ENCODE data around the gene NOP16.

The NOP16 gene, protein sequence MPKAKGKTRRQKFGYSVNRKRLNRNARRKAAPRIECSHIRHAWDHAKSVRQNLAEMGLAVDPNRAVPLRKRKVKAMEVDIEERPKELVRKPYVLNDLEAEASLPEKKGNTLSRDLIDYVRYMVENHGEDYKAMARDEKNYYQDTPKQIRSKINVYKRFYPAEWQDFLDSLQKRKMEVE

GRCh38 chr5:176388444-176389134 is at the start of gene NOP16, which contains the start of gene HIGD2A:
Gene NOP16 (minus strand): TSS chr5:176388598. CDS start chr5:176388539, 59 bp downstream.
Gene HIGD2A (plus strand): TSS chr5:176388751. CDS start chr5:176388820, 69 bp downstream.
- peak; percentile 98 for DNase-seq (ENCODE audit: low read depth)
- H3K4me3 ChIP-seq (ENCODE audit: low read length), result peak within 1 kb of the TSS; percentile 97
- TF ChIP-seq, protein P1, sequence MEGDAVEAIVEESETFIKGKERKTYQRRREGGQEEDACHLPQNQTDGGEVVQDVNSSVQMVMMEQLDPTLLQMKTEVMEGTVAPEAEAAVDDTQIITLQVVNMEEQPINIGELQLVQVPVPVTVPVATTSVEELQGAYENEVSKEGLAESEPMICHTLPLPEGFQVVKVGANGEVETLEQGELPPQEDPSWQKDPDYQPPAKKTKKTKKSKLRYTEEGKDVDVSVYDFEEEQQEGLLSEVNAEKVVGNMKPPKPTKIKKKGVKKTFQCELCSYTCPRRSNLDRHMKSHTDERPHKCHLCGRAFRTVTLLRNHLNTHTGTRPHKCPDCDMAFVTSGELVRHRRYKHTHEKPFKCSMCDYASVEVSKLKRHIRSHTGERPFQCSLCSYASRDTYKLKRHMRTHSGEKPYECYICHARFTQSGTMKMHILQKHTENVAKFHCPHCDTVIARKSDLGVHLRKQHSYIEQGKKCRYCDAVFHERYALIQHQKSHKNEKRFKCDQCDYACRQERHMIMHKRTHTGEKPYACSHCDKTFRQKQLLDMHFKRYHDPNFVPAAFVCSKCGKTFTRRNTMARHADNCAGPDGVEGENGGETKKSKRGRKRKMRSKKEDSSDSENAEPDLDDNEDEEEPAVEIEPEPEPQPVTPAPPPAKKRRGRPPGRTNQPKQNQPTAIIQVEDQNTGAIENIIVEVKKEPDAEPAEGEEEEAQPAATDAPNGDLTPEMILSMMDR (conservative IDR thresholded peaks at IDR 0.05; ENCODE audit: low read length), result no peak

DNA sequence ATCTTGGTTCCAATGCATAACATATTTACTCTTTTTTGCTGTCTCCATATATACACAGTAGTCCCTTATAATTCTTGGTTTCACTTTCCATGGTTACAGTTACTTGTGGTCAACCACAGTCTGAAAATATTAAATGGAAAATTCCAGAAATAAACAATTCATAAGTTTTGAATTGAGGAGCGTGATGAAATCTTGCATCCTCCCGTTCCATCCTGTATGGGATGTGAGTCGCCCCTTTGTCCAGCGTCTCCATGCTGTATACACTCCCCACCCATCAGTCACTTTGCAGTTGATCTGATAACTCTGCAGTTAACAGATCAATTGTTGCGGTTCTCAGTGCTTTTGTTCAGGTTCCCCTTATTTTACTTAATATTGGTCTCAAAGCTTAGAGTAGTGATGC is 48.3 kb upstream of the NOP16 start:
- DNase-seq (ENCODE audit: low read depth), result peak; percentile 50
- H3K4me3 ChIP-seq (ENCODE audit: low read length), result no peak overlapping the region
- TF ChIP-seq, protein P1 (conservative IDR thresholded peaks at IDR 0.05; ENCODE audit: low read length), result no peak

DNA sequence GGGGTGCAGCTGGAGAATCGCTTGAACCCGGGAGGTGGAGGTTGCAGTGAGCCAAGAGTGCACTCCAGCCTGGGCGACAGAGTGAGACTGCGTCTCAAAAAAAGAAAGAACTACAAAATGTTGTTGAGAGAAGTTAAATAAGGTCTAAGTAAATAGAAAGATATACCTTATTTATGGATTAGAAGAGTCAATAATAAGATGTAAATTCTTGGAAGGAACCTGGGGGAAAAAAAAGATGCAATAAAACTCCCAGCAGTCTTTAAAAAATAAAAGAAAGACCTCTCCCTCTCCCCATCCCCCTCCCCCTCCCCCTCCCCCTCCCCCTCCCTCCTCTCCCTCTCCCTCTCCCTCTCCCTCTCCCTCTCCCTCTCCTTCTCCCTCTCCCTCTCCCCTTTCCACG is 44.3 kb upstream of the NOP16 start:
- TF ChIP-seq, protein P1 (conservative IDR thresholded peaks at IDR 0.05; ENCODE audit: low read length), result no peak

GRCh38 chr5:176429972-176430371 is 41.6 kb upstream of the NOP16 start:
- TF ChIP-seq, protein P1 (conservative IDR thresholded peaks at IDR 0.05; ENCODE audit: low read length), result peak; percentile 2; the same call in 1 of the 2 replicates
- no peak overlapping the region for H3K4me3 ChIP-seq (ENCODE audit: low read length)
- no peak for DNase-seq (ENCODE audit: low read depth)

More for the DNA sequence above, 44.3 kb upstream of the NOP16 start:
- H3K4me3 ChIP-seq (ENCODE audit: low read length), result no peak overlapping the region
- DNase-seq (ENCODE audit: low read depth), result no peak

DNA sequence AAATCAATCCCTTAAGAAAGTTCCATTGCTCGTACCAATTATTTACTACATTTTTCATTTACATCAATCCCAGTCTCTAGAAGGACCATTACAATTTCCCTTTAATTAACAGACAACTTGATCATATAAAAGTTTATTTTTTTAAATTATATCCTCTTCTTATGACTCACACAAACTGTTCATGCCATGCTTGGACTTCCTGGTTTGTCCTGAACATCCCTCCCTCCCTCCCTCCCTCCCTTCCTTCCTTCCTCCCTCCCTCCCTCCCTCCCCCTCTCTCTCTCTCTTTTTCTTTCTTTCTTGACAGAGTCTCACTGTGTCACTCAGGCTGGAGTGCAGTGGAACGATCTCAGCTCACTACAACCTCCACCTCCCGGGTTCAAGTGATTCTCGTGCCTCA is 39.6 kb upstream of the NOP16 start:
- no peak overlapping the region for H3K4me3 ChIP-seq (ENCODE audit: low read length)
- TF ChIP-seq, protein P1 (conservative IDR thresholded peaks at IDR 0.05; ENCODE audit: low read length), result no peak
- no peak for DNase-seq (ENCODE audit: low read depth)

DNA sequence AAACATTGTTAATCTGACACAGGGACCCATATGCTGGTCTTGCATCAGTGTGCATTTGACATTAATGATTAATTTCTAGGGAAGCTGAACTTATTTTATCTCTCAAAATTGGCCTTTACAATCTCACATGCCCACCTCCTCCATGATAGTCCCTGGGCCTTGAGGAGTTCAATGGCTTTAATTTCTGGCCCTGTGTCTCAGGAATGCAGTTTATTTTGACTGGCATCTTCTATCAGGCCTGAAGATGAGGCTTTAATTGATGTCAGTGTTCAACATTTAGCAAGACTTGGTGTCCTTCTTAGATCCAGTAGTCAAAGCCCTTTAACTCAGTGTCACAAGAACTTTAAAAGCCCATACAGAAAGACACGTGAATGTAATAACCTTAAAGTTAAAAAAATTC is 38.5 kb upstream of the NOP16 start:
- TF ChIP-seq, protein P1 (conservative IDR thresholded peaks at IDR 0.05; ENCODE audit: low read length), result no peak
- H3K4me3 ChIP-seq (ENCODE audit: low read length), result no peak overlapping the region
- no peak for DNase-seq (ENCODE audit: low read depth)

GRCh38 chr5:176425791-176426190 is 37.4 kb upstream of the NOP16 start:
- no peak overlapping the region for H3K4me3 ChIP-seq (ENCODE audit: low read length)
- TF ChIP-seq, protein P1 (conservative IDR thresholded peaks at IDR 0.05; ENCODE audit: low read length), result no peak
- DNase-seq (ENCODE audit: low read depth), result no peak
